Endothelial cell of umbilical vein (primary cell): ENCODE measurements around the gene CHN2. TPM values are rescaled to one million over a fixed set of nuclear protein-coding genes. Genes with fewer than 3 reads are reported as not detected.

Source experiments
- BruUV-seq: library from RNA; stranded (reverse); fragments of 400-500 nt; replicated peaks from 2 replicates; lab custom pipeline; 2021; lab: Mats Ljungman, UMichigan
- CTCF ChIA-PET: fragments of 300-600, 350-600 bp; sonication (Branson Sonifier 250); formaldehyde crosslinking; loops from one replicate; lab custom pipeline; 2021; ENCODE audit warnings: antibody characterized with exemption, inconsistent platforms; lab: Charles Lee
- POLR2A ChIA-PET: fragments of 300-600, 350-600 bp; sonication (Branson Sonifier 250); formaldehyde crosslinking; loops from one replicate; lab custom pipeline; 2021; ENCODE audit warnings: antibody characterized with exemption, inconsistent platforms; lab: Charles Lee
- DNase-seq: peaks from one replicate; pipeline ENCODE4 v3.0.0-alpha.2; 2011; ENCODE audit warnings: low read depth, low spot score
- FAIRE-seq: peaks from 2 replicates; lab custom pipeline; 2011; peaks lifted over from hg19 to GRCh38; lab: Jason Lieb, UNC
- H2AFZ ChIP-seq: 2 replicates; pipeline ENCODE4 v1.6.0; 2012; ENCODE audit warnings: low read depth, low read length, control low read depth, inconsistent platforms
- H3K27ac ChIP-seq: 2 replicates; pipeline ENCODE4 v1.5.1; 2011; ENCODE audit warnings: low read depth, mild to moderate bottlenecking, control low read depth, low read length, moderate library complexity; ENCODE audit not compliant: insufficient read depth
- H3K27me3 ChIP-seq, 2 experiments: 2 replicates each; pipeline versions ENCODE4 v1.6.0 to v1.6.1; 2011; ENCODE audit warnings: low read length in 2 of 2, mixed read lengths in 1 of 2; ENCODE audit not compliant: control insufficient read depth in 2 of 2, insufficient read depth in 2 of 2
- H3K36me3 ChIP-seq, 2 experiments: 2 replicates in 1 of 2; 3 replicates in 1 of 2; pipeline ENCODE4 v1.5.1; 2011; ENCODE audit warnings: low read length in 2 of 2, mild to moderate bottlenecking in 1 of 2, moderate library complexity in 1 of 2; ENCODE audit not compliant: control insufficient read depth in 2 of 2, insufficient read depth in 2 of 2; ENCODE audit errors: extremely low read depth in 1 of 2
- H3K4me1 ChIP-seq: 3 replicates; pipeline ENCODE4 v1.5.1; 2011; ENCODE audit warnings: mild to moderate bottlenecking, low read length; ENCODE audit not compliant: control insufficient read depth, insufficient read depth; ENCODE audit errors: extremely low read depth
- H3K4me2 ChIP-seq: 2 replicates; pipeline ENCODE4 v1.6.1; 2011; ENCODE audit warnings: low read length, control low read depth, mixed read lengths; ENCODE audit not compliant: insufficient read depth
- H3K4me3 ChIP-seq, 3 experiments: fragments of 200-600 bp in 1 of 3; sonication (generic), shearing (Covaris generic) in 1 of 3; replicated peaks in 1 of 3; 2 replicates each; pipeline ENCODE4 v1.5.1; 2011 to 2016; ENCODE audit warnings: control low read depth in 3 of 3, low read length in 3 of 3, mild to moderate bottlenecking in 2 of 3, inconsistent platforms in 1 of 3, low read depth in 1 of 3, moderate library complexity in 1 of 3; ENCODE audit not compliant: insufficient read depth in 1 of 3
- H3K79me2 ChIP-seq: 2 replicates; pipeline ENCODE4 v1.6.0; 2012; ENCODE audit warnings: low read length, inconsistent platforms; ENCODE audit not compliant: control insufficient read depth, insufficient read depth
- H3K9ac ChIP-seq: replicated peaks from 2 replicates; pipeline ENCODE3; 2011; ENCODE audit warnings: low read length, control low read depth; ENCODE audit not compliant: insufficient read depth; ENCODE audit errors: extremely low read depth
- H3K9me1 ChIP-seq: replicated peaks from 3 replicates; pipeline ENCODE4 v1.6.0; 2011; ENCODE audit warnings: mild to moderate bottlenecking, low read length; ENCODE audit not compliant: control insufficient read depth, insufficient read depth; ENCODE audit errors: extremely low read depth
- H3K9me3 ChIP-seq: replicated peaks from 2 replicates; pipeline ENCODE4 v1.5.1; 2012; ENCODE audit warnings: low read length, inconsistent platforms; ENCODE audit not compliant: control insufficient read depth, insufficient read depth
- H4K20me1 ChIP-seq: replicated peaks from 2 replicates; pipeline ENCODE3; 2011; ENCODE audit warnings: mild to moderate bottlenecking, low read length; ENCODE audit not compliant: control insufficient read depth, insufficient read depth; ENCODE audit errors: extremely low read depth
- CTCF ChIP-seq, 2 donors: IDR thresholded peaks; 1 replicate in 1 of 2; 2 replicates in 1 of 2; pipeline ENCODE4 v1.5.1; 2011; ENCODE audit warnings: low read length in 2 of 2, mild to moderate bottlenecking in 2 of 2, moderate library complexity in 2 of 2, control low read depth in 1 of 2, inconsistent platforms in 1 of 2, low read depth in 1 of 2; ENCODE audit not compliant: insufficient read depth in 1 of 2; ENCODE audit errors: extremely low read depth in 1 of 2
- EZH2 ChIP-seq: IDR thresholded peaks from 2 replicates; pipeline ENCODE4 v1.6.1; 2012; ENCODE audit warnings: borderline replicate concordance, low read depth, mild to moderate bottlenecking, moderate library complexity, low read length, inconsistent platforms; ENCODE audit not compliant: severe bottlenecking
- FOS ChIP-seq: IDR thresholded peaks from 2 replicates; pipeline ENCODE4 v1.6.1; 2011; ENCODE audit warnings: mild to moderate bottlenecking, low read length, moderate library complexity, borderline replicate concordance; ENCODE audit not compliant: insufficient read depth
- GATA2 ChIP-seq: IDR thresholded peaks from 2 replicates; pipeline ENCODE4 v1.7.0; 2011; ENCODE audit warnings: low read depth, mild to moderate bottlenecking, moderate library complexity, mixed read lengths, low read length; ENCODE audit not compliant: insufficient read length, insufficient read depth
- JUN ChIP-seq: IDR thresholded peaks from 2 replicates; pipeline ENCODE4 v1.6.1; 2011; ENCODE audit warnings: borderline replicate concordance, low read depth; ENCODE audit not compliant: insufficient read length, insufficient read depth
- MAX ChIP-seq: IDR thresholded peaks from 2 replicates; pipeline ENCODE4 v1.6.1; 2011; ENCODE audit not compliant: insufficient read depth, insufficient read length
- MYC ChIP-seq: IDR thresholded peaks from one replicate; pipeline ENCODE4 v1.6.1; 2011; ENCODE audit warnings: mild to moderate bottlenecking, low read depth, low read length
- POLR2A ChIP-seq: IDR thresholded peaks from 2 replicates; pipeline ENCODE4 v1.6.1; 2012; ENCODE audit warnings: low read depth, mild to moderate bottlenecking, control low read depth, low read length
- POLR2AphosphoS5 ChIP-seq: IDR thresholded peaks from 2 replicates; pipeline ENCODE4 v1.6.1; 2012; ENCODE audit warnings: low read depth, mild to moderate bottlenecking, control low read depth, low read length, moderate library complexity; ENCODE audit not compliant: insufficient read depth
- dilution Hi-C: fragments of 300-500 bp; cut with MboI; formaldehyde crosslinking; loops from one replicate; pipeline ENCODE4 v1.15.0; 2019; ENCODE audit warnings: low sequenced_read_pairs; ENCODE audit not compliant: extremely low pct_ligation_motif_present
- intact Hi-C: fragments of 100-400 bp; cut with micrococcal nuclease; formaldehyde crosslinking; loops from one replicate; pipeline ENCODE4 v1.10.0; 2022
- polyA plus RNA-seq, 4 experiments: library from polyadenylated mRNA; depleted of rRNA in 3 of 4; stranded (reverse) in 3 of 4; unstranded in 1 of 4; fragments of >200 nt; gene quantifications; 2 replicates each; pipeline versions ENCODE4 v1.2.1 to v1.2.3, GENCODE V29; 2011 to 2012; ENCODE audit warnings: missing spikeins in 1 of 4
- total RNA-seq: library from RNA; stranded (reverse); gene quantifications from 2 replicates; pipeline ENCODE4 v1.2.3, GENCODE V29; 2021

The CHN2 gene
- total and polyA plus RNA-seq, 2 donors (not counting 3 experiments of a cell fraction or from before 2014, with no cell fraction given) = 1.4 to 5.0 TPM

- TF ChIP-seq JUN (no peak), MAX (no peak), EZH2 (no peak), MYC (no peak), GATA2 (no peak), POLR2AphosphoS5 (no peak), FOS (no peak), POLR2A (no peak), CTCF (IDR thresholded peaks at IDR 0.05; ENCODE audit: extremely low read depth in 1 of 2, insufficient read depth in 1 of 2, low read depth in 1 of 2, low read length in 2 of 2) (no peak)
- Histone ChIP-seq H3K4me1 (peaks cover 8% of the 10 kb centered on the region), H3K4me3 (no peak overlapping the region), H3K4me2 (no peak overlapping the region), H3K36me3 (no peaks in the 10 kb centered on the region), H3K9ac (no peak overlapping the region), H3K9me1 (no peaks in the 10 kb centered on the region), H3K27me3 (peaks cover 14 to 16% of the 10 kb centered on the region in 2 experiments), H3K9me3 (no peaks in the 10 kb centered on the region), H4K20me1 (no peaks in the 10 kb centered on the region), H2AFZ (no peak overlapping the region), H3K27ac (no peak overlapping the region), H3K79me2 (no peaks in the 10 kb centered on the region)
- BruUV-seq = no TSS peak
- intact Hi-C loops = no loop called here
- ChIA-PET CTCF (interaction anchor here (1.5 to 1.8 kb wide), 2 partner anchors 70 to 121 kb away, joined by 7 to 54 read pairs; no protein-coding TSS in a partner anchor), POLR2A (no interaction called here)
- DNase-seq (no peak), FAIRE-seq (no peak)
- dilution Hi-C loops = no loop called here
These were observed 116.0 kb downstream of the CHN2 start for GRCh38 chr7:29310625-29311024.
